HuH-7.5 (cell line): ENCODE measurements around the gene TRAPPC10.

Experiments
- DNase-seq: peaks from one replicate; pipeline ENCODE4 v3.0.0; 2011; ENCODE audit warnings: low spot score

The TRAPPC10 gene

DNA sequence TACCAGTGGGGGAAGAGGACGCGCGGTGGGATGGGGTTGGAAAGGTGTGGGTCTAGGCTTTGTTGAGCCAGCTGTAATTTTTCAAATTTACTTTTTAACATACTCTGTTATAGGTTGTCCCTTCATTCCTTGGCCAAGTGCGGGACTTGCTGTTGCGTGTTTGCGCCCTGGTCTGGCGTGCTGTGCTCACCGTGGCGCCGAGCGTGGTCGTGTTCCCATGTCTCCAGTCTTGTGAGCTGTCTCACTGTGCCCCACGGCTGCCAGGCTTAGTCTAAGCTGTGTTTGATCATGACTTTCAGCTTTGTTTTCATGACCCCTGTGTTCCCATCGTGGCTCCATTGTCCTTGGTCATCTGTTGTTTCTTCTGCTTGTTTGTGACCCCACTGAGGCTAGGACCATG, 26.0 kb downstream of the TRAPPC10 start:
- DNase-seq = no peak

DNA sequence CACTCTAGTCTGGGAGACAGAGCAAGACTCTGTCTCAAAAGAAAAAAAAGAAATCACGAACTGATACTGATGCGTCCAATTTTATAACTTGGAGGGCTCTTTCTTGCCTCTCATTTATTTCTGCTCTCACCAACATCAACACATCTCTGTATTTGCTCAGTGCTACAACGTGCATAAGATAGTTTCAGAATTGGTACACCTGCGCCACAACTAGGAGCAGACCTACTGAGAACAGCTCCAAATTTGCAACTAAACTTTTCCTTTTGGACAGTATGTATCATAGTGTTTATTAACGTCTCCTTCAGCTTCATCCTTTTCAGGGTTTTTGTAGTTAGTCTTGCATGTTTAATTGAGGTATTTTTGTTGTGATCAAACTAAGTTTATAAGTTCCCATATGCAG, 27.7 kb downstream of the TRAPPC10 start:
- no peak for DNase-seq

DNA sequence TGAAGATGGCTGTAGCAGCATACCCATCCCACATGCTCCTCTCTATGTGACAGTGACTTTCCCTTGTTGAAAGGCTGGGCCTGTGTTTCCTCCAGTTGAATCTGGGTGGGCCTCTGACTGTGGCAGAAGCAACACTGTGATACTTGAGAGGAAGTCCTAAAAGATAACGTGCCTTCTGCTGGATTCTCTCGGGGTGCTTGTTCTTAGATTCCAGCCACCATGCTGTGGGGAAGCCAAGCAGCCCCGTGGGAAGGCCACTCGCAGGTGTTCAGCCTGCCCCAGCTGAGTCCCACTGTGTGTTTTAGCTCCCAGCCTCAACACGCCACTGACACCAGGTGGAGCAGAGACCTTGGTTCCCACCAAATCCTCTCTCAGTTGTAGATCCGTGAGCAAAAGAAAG, 31.5 kb downstream of the TRAPPC10 start:
- no peak for DNase-seq

DNA sequence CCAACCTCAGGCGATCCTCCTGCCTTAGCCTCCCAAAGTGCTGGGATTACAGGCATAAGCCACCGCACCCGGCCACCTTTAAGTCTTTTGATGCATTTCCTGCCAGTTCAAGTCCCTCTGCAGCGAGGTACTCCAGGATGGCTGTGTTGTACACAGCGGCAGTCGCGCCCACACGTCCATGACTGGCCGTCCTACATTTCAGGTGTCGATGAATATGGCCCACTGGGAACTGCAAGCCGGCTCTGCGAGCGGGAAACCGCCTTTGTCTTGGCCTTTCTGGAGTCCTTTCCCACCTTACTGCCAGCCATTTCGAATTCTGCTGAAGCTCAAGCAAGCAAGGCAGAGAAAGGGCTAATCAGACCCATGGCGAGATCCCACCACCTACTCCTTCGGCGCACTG, 34.6 kb downstream of the TRAPPC10 start:
- DNase-seq = no peak

DNA sequence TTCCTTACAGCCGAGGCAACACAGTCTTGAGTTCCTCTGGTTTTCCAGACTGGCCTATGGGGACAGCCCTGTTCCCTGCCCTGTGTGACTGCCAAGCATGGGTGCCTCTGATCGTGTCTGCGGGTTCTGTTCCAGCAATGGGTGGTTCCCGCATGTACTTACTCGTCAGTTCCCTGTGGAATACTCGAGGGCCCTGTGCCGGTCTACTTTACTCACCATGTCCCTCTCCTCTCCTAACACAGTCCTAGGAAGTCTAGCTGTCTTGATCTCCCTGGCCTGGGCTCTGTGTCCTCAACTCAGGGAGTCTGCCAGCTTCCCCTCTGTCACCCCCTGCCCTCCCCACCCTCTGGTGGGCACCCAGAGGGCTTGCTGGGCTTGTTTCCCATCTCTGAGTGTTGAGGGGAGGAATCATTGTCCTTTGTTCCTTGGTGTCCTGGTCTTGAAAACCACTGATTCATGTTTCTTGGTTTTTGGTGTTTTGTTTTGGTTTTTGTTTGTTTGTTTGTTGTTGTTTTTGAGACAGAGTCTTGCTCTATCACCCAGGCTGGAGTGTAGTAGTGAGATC, 36.0 kb downstream of the TRAPPC10 start:
- DNase-seq = no peak

DNA sequence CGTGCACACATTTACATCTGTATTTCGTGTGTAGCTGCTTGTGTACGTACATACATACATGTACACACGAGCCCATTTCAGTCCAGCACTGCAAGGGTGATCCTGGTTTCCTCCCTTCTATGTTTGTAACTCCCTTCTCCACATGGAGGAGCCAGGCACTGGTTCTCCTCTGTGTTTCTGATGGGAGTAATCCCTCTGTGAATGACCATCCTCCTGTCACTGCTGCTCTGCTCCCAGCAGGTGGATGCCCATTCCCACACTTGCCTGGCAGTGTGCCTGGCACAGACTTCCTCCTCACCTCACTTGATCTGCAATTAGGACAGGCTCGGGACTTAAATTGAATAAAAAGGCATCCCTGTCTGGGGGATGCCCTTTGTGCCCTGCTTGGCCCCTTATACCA, 37.1 kb downstream of the TRAPPC10 start:
- DNase-seq = no peak

DNA sequence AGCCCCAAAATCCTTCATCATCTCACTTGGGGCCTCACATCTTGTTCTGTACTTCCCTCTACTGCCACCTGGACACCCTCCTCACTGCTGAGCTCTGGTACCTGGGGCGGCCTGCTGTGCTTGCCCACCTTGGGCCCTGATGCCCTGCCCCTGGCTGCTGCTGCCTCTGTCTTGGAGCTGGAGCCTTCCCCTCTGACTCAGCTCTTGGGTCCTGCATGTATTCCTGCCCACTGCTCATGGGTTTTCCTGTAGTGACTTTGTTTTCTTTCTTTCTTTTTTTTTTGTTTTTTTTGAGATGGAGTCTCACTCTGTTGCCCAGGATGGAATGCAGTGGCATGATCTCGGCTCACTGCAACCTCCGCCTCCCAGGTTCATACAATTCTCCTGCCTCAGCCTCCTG, 37.5 kb downstream of the TRAPPC10 start:
- no peak for DNase-seq

DNA sequence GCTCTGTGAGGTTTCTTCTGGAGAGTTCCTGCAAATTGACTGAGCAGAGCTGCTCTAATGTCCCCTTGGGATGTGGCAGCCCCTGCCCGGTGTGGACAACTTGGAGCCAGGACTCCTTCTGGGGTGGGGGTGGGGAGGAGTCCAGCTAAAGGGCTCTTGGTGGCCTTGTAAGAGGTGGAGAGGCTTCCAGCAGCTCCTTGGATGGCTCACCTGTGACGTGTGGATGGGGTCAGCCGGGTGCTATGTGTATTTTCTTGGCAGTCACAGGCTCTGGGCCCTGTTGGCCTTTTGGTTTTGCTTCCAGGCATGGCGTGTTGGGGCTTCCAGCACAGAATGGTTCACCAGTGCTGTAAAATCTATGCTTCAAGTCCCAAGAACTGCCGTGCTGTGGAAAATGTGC, 38.2 kb downstream of the TRAPPC10 start:
- no peak for DNase-seq

DNA sequence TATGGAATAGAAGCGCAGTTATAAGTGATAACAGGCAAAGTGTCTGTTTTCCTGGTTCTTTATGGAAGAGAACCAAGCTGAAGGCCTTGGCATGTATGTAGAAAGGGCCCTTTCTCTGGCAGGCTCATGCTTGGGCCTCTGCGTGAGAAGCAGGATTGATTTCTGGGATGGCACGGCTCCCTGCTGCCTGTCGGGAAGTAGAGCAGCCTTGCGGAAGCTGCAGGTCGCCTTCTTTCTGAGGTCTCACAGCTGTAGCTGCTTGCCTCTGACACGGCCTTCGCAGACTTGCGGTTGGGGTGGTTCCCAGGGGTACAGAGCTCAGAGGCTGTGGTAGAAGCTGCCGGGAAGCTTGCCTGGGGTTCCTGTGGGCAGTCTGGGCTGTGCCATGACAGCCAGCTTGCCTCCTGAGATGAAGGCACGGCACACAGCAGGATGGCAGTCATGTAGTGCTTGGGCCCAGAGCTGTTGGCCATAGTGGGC, 39.4 kb downstream of the TRAPPC10 start:
- DNase-seq = no peak

DNA sequence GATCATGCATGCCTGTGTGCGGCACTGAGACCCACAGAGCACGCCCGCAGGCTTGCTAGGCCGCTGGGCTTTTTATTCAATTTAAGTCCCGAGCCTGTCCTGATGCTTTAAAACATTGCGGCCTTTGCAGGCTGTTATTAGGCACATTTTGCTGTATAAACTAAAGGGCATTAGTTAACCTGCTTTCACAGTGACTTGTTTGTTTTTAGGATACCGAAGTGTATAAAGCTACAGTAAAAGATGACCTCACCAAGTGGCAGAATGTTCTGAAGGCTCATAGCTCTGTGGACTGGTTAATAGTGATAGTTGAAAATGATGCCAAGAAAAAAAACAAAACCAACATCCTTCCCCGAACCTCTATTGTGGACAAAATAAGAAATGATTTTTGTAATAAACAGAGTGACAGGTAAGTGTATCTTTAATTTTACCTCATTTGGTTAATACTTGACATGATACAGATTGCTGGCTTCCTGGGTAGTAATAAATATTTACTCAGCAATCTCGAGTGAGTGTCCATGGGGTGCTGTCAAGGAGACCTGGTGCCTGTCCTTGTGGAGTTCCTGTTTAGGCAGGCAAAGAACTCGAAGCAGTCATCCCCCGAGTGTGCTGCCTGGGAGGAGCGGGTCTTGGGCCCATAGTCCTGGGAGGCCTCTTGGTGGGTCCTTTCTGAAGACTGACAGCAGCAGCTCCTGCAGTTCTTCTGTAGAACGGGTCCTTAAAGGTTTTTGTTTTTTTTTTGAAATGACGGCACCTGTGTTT, 40.1 kb downstream of the TRAPPC10 start:
- DNase-seq = no peak

DNA sequence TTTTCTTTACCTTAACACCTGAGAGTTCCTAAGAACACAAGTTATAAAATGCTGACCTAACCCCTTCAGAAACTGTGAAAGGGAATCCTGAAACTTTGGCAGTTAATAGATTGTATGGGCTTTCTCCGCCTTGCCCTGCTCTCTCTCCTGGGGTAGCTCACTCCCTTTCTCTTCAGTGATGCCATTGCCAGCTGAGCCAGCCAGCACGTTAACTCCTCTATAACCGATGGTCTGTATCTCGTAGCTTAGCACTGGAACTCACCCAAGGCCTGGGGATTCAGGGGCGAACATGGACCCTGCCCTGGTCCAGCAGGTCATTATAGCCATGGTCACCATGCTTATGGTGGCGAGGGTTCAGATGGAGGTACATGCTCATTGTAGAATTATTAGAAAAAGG, 40.7 kb downstream of the TRAPPC10 start:
- no peak for DNase-seq

DNA sequence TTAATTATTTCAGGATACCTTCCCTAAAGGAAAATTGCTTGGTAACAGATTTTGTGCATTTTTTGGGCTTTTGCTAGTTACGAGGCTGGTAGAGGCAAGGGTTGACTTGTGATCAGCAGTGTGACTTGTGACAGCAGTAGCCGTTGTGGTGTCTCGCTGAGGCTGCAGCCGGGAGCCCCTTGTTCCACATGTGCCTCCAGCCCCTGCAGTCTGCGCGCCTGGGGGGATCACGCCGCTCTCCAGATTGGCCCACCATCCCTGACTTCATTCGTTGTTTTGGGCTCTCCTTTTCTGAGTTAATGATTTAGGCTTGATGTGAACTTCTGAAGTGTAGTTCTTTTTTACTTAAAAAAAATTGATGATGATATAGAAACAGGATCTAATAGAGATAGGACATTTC, 41.5 kb downstream of the TRAPPC10 start:
- no peak for DNase-seq

DNA sequence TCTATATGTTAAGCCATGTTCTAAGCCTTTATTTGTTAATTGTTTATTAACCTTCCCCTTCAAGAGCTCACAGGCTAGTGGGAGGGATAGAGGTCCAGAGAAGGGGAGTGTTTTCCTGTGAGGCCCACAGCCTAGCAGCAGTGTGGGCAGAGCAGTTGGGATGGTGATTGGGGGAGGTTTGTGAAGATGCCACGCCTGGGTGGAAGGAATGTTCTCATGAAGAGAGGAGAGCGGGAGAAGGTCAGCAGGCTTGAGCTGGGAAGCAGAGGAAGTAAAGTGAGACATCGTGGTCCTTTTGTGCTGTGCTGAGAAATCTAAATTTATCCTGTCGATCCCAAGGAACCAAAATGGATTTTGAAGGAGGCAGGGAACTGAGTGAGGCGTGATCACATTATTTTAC, 42.6 kb downstream of the TRAPPC10 start:
- DNase-seq = no peak

DNA sequence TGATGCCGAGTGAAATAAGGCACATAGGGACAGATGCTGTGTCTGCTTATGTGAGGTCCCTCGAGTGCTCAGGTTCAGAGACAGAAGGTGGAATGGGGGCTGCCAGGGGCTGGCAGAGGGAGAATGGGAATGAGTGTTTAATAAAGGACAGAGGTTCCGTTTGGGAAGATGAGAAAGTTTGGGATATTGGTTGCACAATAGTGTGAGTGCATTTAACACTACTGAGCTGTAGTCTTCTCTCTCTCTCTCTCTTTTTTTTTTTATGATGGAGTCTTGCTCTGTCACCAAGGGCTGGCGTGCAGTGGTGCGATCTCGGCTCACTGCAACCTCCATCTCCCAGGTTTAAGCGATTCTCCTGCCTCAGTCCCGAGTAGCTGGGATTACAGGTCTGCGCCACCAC, 44.9 kb downstream of the TRAPPC10 start:
- DNase-seq = no peak

DNA sequence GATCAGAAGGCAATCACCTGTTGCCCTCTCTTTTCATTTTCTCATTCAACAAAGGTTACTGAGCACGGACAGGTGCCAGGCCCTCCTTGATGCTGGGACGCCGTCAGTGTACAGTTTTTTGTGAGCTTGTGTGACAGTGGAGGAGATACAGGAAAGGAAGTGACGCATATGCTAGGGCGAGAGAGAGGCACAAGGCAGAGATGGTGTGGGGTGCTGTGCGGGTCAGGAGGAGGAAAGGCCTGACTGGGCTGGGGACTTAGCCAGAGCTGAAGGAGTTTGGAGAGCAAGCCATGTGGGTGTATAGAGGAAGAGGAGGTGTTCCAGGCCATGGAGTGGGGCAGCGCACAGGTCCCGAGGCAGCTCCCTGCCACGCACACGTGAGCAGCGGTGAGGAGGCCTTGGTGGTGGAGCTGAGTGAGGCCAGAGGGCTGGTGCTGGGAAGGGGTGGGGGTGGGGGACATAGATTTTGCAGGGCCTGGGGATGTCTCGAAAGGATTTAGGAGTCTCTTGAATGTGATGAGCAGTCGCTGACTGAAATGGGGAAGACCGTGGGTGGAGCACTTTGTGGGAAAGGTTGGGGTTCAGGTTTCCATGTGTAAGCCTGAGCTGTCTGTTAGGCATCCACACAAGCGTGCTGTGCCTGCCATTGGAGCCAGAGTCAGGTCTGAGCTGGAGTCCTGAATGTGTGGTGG, 46.0 kb downstream of the TRAPPC10 start:
- no peak for DNase-seq

DNA sequence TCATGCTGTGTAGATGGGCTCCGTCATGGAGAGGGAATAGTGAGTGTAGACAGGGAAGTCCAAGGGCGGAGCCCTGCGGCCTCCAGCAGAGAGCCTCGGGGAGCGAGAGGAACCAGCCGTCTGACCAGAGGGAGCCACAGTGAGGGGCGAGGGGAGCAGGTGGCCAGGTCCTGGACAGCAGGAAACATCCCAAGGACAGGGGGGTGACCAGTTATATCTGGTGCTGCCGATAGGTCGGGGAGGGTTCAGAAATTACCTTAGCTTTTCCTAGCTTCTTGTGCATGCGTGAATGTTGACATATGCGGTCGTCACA, 46.5 kb downstream of the TRAPPC10 start:
- no peak for DNase-seq

DNA sequence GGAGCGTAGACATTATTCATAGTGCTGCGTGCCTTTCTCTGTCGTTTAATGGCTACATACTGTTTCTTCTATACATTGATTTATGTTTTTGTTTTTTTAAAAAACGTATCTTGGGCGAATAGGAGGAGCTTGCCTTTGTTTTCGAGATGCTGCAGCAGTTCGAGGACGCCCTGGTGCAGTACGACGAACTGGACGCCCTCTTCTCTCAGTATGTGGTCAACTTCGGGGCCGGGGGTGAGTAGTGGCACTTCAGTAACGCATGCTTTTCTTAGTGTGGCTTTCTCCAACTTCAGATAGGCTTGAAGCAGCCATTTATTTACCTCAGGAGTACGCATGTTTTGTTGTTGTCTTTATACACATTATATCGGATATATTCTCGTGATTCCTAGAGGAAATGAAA, 46.9 kb downstream of the TRAPPC10 start:
- DNase-seq = no peak

DNA sequence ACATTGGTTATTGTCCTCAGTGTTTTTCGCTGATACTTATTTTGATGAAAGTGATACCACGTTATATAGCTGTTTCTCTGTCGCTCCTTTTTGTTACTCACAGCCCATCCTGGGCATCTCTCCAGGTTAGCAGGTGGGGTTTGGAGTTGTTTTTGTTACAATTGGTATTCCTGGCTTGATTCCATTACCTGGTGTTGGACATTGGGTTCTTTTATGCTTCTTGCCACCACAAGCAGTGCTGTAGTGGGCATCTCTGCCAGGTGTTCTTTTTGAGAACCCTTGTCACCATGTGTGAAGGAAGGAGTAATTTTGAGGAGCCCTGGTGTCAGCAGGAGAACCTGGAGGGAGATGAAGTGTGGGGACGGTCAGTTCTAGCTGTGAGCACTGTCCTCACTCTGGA, 47.6 kb downstream of the TRAPPC10 start:
- DNase-seq = no peak

DNA sequence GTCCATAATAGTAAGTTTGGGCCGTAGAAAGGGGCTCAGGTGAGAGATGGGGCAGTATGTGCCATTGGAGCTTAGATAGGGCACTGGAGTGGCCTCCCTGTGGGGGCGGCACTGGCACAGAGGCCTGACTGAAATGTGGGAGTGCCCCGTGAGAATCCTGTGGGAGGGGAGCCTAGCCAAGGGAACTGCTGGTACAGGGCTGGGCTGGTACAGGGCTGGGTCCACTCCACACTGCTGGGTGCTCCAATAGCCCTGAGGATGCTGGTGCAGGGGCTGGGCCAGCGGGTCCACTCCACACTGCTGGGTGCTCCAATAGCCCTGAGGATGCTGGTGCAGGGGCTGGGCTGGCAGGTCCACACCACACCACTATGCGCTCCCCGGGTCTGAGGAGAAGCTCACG, 50.3 kb downstream of the TRAPPC10 start:
- no peak for DNase-seq

DNA sequence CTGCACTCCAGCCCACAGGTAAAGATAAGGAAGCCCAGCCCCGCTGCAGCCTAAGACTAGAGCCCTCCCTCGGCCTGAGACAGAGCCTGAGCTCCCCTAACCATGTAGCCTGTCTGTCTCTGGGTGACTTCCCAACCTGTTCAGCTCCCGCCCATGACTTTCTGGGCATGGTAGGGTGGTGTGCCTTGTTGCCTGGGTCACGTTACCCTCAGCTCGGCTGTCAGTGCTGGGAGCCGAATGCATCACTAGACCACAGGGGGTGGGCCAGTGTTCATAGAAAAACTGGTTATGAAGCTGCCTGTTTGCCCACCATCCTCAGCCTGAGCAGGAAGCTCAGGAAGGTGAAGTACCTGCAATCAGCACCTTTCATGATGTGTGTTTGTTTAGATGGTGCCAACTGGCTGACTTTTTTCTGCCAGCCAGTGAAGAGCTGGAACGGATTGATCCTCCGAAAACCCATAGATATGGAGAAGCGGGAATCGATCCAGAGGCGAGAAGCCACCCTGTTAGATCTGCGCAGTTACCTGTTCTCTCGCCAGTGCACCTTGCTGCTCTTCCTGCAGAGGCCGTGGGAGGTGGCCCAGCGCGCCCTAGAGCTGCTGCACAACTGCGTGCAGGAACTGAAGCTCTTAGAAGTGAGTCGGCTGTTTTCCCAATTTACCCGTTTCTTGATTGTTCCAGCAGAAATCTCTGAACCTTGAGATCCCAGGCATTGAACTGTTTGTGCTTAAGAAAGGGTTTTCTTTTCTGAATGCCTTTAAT, 51.2 kb downstream of the TRAPPC10 start:
- no peak for DNase-seq

DNA sequence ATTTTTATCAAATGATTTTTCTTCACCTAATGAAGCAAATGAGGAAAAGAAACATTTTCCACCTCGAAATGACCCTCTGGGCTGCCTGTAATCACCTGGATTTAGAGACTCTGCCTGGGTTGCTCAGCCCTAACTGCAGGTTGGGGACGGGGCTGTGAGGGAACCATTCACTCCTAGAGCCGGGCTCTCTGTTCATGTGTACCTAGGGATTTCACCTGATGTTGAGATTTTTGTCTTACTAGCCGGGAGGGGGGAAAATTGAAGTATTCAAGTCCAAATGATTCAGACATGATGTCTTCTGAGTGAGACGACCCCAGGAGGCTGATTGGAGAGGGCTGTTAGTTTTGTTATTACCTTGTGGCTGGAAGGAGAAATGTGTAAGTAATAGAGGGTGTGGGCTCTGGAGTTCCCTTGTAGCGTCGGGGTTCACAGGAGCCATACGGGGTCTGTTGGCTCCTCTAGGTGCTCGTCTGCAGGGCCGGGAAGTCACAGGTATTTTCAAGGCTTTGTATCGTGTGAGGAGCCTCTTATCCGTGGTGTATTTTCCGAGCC, 52.8 kb downstream of the TRAPPC10 start:
- DNase-seq = no peak

DNA sequence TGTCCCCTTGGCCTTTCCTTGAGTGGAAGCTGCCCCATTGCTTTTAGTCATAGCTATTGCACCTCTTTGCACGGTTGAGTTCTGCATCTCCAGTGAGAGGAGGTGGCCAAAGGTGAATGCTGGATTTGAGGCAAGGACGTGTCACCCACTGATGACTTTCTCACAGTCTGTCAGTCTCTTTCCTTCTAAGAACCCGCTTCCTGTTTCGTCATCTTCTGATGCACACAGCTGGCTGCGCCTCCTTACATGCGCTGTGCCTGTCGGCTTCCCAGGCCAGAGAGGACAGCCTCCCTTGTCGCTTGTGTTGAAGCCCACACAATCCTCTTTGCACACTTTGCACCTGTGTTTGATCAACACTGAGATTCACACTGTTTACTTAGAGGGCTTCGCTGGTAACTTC, 53.3 kb downstream of the TRAPPC10 start:
- no peak for DNase-seq

DNA sequence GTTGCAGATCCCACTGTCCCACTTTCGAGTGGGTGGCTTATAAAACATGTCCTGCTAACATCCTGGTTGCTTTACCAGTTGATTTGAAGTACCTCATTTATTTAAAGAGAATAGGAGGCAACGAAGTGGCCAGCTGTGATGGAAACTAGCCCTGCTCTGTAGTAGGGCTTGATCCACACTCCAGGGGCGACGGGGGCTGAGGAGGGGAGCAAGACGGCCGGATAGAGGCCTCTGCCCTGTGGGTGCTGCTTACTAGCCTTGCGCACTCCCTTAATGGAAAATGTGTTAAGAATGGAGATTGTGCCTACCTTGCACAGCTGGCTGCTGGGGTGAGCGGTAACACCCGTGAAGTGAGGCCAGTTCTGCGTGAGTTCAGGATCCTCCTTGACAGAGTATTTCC, 54.0 kb downstream of the TRAPPC10 start:
- no peak for DNase-seq
